Adrenal gland (tissue), 12 donors: Measurements from ENCODE around the gene GTF2F2. TPM values are rescaled to one million over a fixed set of nuclear protein-coding genes. Genes with fewer than 3 reads are reported as not detected.

Source experiments
- DNase-seq, 7 donors: peaks; one replicate each; pipeline ENCODE4 v3.0.0-alpha.2; 2019 to 2020
- H3K27ac ChIP-seq, 5 donors: fragments of 200-600 bp; sonication (generic) in 4 of 5; 1 replicate in 3 of 5; 2 replicates in 2 of 5; pipeline versions ENCODE4 v1.5.1 to v1.8.0; 2016 to 2020; ENCODE audit warnings: mild to moderate bottlenecking in 1 of 5
- H3K27me3 ChIP-seq: fragments of 200-600 bp; 2 replicates; pipeline ENCODE4 v1.8.0; 2021
- H3K36me3 ChIP-seq, 2 donors: fragments of 200-600 bp; replicated peaks in 1 of 2; 1 replicate in 1 of 2; 2 replicates in 1 of 2; pipeline versions ENCODE4 v1.5.1 to v1.8.0; 2018 to 2022
- H3K4me1 ChIP-seq, 2 donors: fragments of 200-600 bp; replicated peaks in 1 of 2; 1 replicate in 1 of 2; 2 replicates in 1 of 2; pipeline versions ENCODE4 v1.5.1 to v1.8.0; 2018 to 2021
- H3K4me3 ChIP-seq, 4 donors: fragments of 200-600 bp; sonication (generic) in 3 of 4; one replicate each; pipeline ENCODE4 v1.5.1; 2016 to 2018
- H3K9me3 ChIP-seq, 3 donors: fragments of 200-600 bp; sonication (generic) in 1 of 3; replicated peaks in 1 of 3; 1 replicate in 2 of 3; 2 replicates in 1 of 3; pipeline versions ENCODE4 v1.5.1 to v1.8.0; 2016 to 2021
- CTCF ChIP-seq, 6 experiments: fragments of 450-650 bp in 4 of 6; fragments of 200-600 bp in 2 of 6; sonication (generic) in 1 of 6; IDR thresholded peaks; 1 replicate in 5 of 6; 2 replicates in 1 of 6; pipeline versions ENCODE4 v1.5.1 to v1.8.0; 2016 to 2021; ENCODE audit warnings: antibody characterized with exemption in 6 of 6, mild to moderate bottlenecking in 2 of 6, moderate library complexity in 1 of 6
- POLR2A ChIP-seq, 2 donors: fragments of 450-650 bp; IDR thresholded peaks; one replicate each; pipeline ENCODE4 v1.6.1; 2017; ENCODE audit warnings: antibody characterized with exemption in 2 of 2, mild to moderate bottlenecking in 2 of 2, moderate library complexity in 1 of 2
- WGBS, 4 donors: extraction: QIAGEN DNeasy Blood & Tissue Kit in 2 of 4; methylation state at CpG; one replicate each; pipeline versions ENCODE4 v1.1.5 to v1.1.7; 2013 to 2017; 5-methylcytosine and 5-hydroxymethylcytosine counted together
- intact Hi-C, 2 donors: fragments of 100-400 bp; cut with DNase I; formaldehyde crosslinking; loops; one replicate each; pipeline versions ENCODE4 v1.14.1 to v1.15.0; 2022 to 2023
- polyA plus RNA-seq, 3 donors: library from polyadenylated mRNA; stranded (reverse); fragments of 200-250 nt in 2 of 3; fragments of 350-450 nt in 1 of 3; fragmentation: Illumina TruSeq in 1 of 3; extraction: RNeasy Lipid Tissue Mini Kit (QIAGEN cat#74804) in 1 of 3; gene quantifications; one replicate each; pipeline ENCODE4 v1.2.3, GENCODE V29; 2013 to 2014
- total RNA-seq, 9 donors: library from RNA; depleted of rRNA in 4 of 9; stranded (reverse); fragments of >200 nt in 4 of 9; fragments of 120-200 nt in 1 of 9; fragmentation: NEBNext Ultra II Directional in 1 of 9; extraction: Animal tissue kit (Norgen Biotek cat#: 25700) in 1 of 9; gene quantifications; one replicate each; pipeline versions ENCODE4 v1.1.0 to v1.2.4, GENCODE V29; 2013 to 2023
- donor health status: healthy with polysubstance abuse.
- donor health status: Bipolar disorder and iron deficiency.
- donor health status: DM: yes; HTN: yes; CAD: no.
- donor health status: DM: no; HTN: no; CAD: no.
- donor health status: DM: no; HTN: no; CAD: no.
- donor health status: DM: yes; HTN: yes; CAD: no.

The GTF2F2 gene
- total and polyA plus RNA-seq, 12 donors, result 11.4 to 34.4 (median 23.0) TPM

- Histone ChIP-seq H3K36me3 (no peaks in the 10 kb centered on the region), H3K4me1 (no peaks in the 10 kb centered on the region), H3K27me3 (no peaks in the 10 kb centered on the region), H3K27ac (no peak overlapping the region), H3K4me3 (no peak overlapping the region), H3K9me3 (no peaks in the 10 kb centered on the region)
- no peak for DNase-seq
- no peak for TF ChIP-seq POLR2A (IDR thresholded peaks at IDR 0.05)
- no peak for TF ChIP-seq CTCF (IDR thresholded peaks at IDR 0.05)
- intact Hi-C loops, result loop anchor here in 1 of 2 donors (10.0 kb wide), 1 partner anchor 249 kb away; no protein-coding TSS in a partner anchor
- 76 to 85% (median 82%) methylated on average over 4 to 5 of the region's 5 CpGs for WGBS, 4 donors
Observed at GRCh38 chr13:45303866-45304265, 183.6 kb downstream of the GTF2F2 start.

GRCh38 chr13:45305079-45305478 lies 184.8 kb downstream of the GTF2F2 start:
- intact Hi-C loops, result loop anchor here in 1 of 2 donors (10.0 kb wide), 1 partner anchor 250 kb away; no protein-coding TSS in a partner anchor
- H3K4me1 ChIP-seq, result no peaks in the 10 kb centered on the region
- H3K9me3 ChIP-seq, result no peaks in the 10 kb centered on the region
- TF ChIP-seq CTCF (IDR thresholded peaks at IDR 0.05) (no peak), POLR2A (IDR thresholded peaks at IDR 0.05) (no peak)
- DNase-seq, result no peak
- no peak overlapping the region for H3K27ac ChIP-seq
- H3K4me3 ChIP-seq, result no peak overlapping the region
- H3K36me3 ChIP-seq, result no peaks in the 10 kb centered on the region
- no peaks in the 10 kb centered on the region for H3K27me3 ChIP-seq
- 78 to 84% (median 81%) methylated on average over 5 of the region's 5 CpGs for WGBS, 4 donors

GRCh38 chr13:45306966-45307365 lies 186.7 kb downstream of the GTF2F2 start:
- no peaks in the 10 kb centered on the region for H3K36me3 ChIP-seq
- no peak overlapping the region for H3K4me3 ChIP-seq
- no peaks in the 10 kb centered on the region for H3K9me3 ChIP-seq
- no peak overlapping the region for H3K27ac ChIP-seq
- no peak for TF ChIP-seq CTCF (IDR thresholded peaks at IDR 0.05)
- TF ChIP-seq POLR2A (IDR thresholded peaks at IDR 0.05), result no peak
- intact Hi-C loops, result loop anchor here in 1 of 2 donors (10.0 kb wide), 1 partner anchor 252 kb away; no protein-coding TSS in a partner anchor
- no peaks in the 10 kb centered on the region for H3K27me3 ChIP-seq
- peaks cover 0 to 13% of the 10 kb centered on the region in 2 donors for H3K4me1 ChIP-seq
- no peak for DNase-seq

GRCh38 chr13:45310341-45311131 lies 190.2 kb downstream of the GTF2F2 start:
- 16 to 18% (median 17%) methylated on average over 15 of the region's 15 CpGs for WGBS, 4 donors
- intact Hi-C loops, result no loop called here
- no peak for DNase-seq
- no peaks in the 10 kb centered on the region for H3K9me3 ChIP-seq
- no peak for TF ChIP-seq CTCF (IDR thresholded peaks at IDR 0.05)
- no peak for TF ChIP-seq POLR2A (IDR thresholded peaks at IDR 0.05)
- H3K4me3 ChIP-seq, result no peak overlapping the region
- H3K27ac ChIP-seq, result no peak overlapping the region
- peaks cover 0 to 13% of the 10 kb centered on the region in 2 donors for H3K4me1 ChIP-seq
- H3K36me3 ChIP-seq, result no peaks in the 10 kb centered on the region
- H3K27me3 ChIP-seq, result no peaks in the 10 kb centered on the region
